Left forelimb (tissue), 1 donor: Measurements from ENCODE around the gene JMJD6.
"Not testable (repeated sequence)": the region's sequence is repeated elsewhere in the genome, so short reads cannot be mapped to it uniquely, and the experiment has no call there.

Experiments
- DNase-seq: peaks from one replicate; pipeline ENCODE4 v3.0.0-alpha.2; 2018; ENCODE audit warnings: low spot score

Gene JMJD6

DNA sequence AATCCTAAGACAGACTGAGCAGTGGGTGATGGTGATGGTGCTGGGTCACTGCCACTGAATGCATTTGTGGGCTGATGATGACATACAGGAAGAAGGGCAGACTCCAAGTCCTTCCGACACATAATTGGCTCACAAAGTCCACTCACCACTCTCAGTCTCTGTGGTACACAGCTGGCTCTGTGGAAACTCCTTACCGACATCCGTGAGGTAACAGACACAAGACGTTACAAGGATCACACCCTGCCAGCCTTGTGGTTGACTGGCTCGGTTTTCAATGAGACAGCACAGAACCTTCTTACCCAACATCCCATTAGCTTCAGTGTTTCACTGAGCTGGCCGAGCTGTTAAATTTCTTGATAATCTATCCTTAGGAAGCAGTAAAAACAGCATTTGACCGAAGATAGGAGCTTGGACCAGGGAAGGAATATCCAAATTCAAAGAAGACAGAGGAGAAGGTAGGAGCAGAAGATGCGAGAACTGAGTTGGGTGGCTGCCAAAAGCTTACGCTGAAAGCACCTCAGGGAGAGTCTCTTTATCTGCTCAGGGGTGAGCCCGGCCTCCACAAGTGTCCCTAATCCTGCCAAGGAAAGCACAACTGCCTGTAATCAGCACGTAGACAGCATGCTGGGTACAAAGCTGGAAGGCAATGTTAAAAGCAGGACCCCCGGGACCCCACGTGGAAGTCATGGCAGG is 10.1 kb downstream of the JMJD6 start:
- no peak for DNase-seq

GRCh38 chr17:76715496-76715830 is 10.9 kb downstream of the JMJD6 start:
- no peak for DNase-seq

DNA sequence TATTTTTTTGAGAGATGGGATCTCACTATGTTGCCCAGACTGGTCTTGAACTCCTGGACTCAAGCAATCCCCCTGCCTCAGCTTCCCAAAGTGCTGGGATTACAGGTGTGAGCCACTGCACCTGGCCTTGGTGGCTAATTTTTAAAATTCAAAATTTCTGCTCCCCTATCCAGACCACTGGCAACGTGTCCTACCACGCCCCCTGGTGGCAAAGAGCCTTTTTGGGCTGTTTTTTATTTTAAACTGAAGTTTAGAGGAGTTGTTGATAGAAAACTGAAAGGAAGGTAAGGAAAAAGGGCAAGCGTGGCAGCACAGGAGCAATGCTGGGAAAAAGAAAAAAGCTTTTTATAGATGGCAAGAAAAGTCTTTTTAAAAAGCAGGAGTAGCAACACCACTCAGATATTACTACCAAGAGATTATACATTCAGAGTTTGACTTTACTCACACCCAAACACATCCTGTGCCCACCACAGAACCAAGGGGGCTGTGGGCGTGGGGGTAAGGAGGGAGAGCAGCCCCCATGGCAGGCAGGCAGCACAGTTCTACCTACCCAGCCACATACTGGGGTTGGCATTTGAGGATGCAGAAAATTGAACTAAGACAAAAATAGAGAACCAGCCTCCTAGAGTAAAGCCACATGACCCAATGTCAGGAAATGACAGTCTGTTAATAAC is 11.4 kb downstream of the JMJD6 start:
- no peak for DNase-seq

DNA sequence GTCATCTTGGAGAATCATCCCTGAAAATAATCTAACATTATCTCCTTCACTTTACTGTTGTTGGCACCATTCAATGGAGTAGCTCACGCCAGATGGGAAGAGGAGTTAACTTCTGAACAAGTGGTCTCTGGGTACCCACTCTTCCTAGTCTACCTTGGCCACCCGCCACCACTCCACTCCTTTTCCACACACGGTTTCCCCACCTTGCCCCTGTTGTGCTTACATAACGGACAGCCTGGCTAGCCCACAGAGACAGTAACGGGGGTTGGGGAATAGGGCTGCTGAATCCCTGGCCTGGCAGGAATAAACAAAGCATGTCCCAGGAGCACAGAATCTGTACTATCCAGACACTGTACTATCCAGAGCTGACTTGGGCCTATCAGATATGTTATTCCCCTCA is 12.1 kb downstream of the JMJD6 start:
- no peak for DNase-seq

GRCh38 chr17:76713765-76714164 is 12.6 kb downstream of the JMJD6 start:
- DNase-seq: no peak

GRCh38 chr17:76712321-76712720 is 14.1 kb downstream of the JMJD6 start:
- DNase-seq: not testable (repeated sequence)

DNA sequence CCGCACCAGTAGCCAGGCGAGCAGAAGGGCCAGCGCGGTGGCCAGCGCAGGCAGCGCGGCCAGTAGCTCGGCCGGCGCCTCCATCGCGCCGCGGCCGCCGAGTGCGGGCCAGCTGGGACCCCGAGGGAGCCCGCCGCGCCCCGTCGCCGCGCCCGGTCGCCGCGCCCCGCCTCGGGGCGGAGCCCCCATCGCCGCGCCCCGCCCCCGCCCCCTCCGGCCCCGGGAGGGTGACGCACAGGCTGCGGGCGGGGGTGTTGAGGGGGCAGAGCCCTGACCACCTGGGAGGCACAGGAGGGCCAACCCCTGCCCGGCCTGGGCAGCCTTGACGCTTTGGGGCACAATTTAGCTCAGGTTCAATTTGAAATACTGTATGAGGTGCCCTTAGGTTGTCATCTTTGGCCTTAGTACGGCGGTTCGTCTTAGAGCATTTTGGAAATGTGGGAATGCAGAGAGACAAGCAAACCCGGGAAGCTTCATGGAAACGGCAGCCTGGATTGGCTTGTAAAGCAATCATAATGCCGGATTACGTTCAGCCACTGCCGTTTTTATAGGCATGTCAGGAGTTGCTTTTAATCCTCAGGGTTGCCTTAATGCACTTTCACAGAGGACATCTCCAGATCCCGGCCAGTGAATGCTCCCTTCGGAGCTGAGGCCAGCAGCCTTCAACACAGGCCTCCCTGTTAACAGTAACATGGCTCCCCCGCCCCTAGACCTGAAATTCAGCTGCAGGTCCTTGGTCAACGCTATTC is 15.4 kb downstream of the JMJD6 start, which contains the start of gene MXRA7:
MXRA7 (minus strand) TSS at position 103 of the 749 bp plus-strand sequence; CDS start at position 84, 19 bp downstream.
- DNase-seq: peak; percentile 88

GRCh38 chr17:76709951-76710862 is 16.2 kb downstream of the JMJD6 start:
- DNase-seq: not testable (repeated sequence)

GRCh38 chr17:76709077-76709950 is 17.1 kb downstream of the JMJD6 start:
- peak; percentile 74 for DNase-seq

GRCh38 chr17:76707985-76708807 is 18.2 kb downstream of the JMJD6 start:
- no peak for DNase-seq

GRCh38 chr17:76706817-76707216 is 19.6 kb downstream of the JMJD6 start:
- DNase-seq: no peak

DNA sequence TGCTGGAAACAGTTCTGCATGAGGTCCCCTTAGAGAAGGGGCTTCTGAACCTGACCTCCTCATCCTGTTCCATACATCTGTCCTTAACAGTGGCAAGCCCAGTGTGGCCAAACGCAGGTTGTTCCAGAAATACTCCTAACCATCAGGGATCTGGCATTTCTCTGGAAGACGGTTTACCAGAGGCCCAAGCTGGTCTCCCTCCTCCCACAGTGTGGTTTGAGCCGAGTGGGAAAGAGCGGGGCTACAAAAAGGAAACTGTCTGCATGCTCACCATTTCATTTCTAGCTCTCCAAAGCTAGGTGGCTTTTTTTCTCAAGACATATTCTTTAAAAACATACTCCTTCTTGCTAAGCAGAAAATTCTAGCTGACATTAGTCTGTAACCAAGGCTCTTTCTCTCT is 21.6 kb downstream of the JMJD6 start:
- no peak for DNase-seq

DNA sequence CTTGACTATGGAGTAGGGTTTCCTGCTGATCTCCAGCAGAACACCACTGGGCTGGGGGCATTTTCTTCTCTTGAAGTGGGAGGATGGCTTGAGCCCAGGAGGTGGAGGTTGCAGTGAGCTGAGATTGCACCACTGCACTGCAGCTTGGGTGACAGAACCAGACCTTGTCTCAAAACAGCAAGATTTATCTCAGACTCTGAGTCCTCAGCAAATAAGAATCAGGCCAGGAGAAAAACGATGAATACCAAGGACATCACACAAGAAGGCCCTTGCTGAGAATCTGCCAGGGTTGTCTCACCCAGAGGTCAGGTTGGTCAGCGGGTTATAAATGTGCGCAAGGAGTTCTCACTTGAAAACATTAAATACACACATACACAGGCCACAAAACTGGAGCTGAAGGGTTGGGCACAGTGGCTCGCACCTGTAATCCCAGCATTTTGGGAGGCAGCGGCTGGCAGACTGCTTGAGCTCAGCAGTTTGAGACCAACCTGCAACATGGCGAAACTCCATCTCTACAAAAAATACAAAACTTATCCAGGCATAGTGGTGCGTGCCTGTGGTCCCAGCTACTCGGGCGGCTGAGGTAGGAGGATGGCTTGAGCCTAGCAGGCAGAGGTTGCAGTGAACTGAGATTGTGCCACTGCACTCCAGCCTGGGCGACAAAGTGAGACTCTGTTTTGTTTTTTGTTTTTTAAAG is 23.3 kb downstream of the JMJD6 start:
- DNase-seq: no peak

DNA sequence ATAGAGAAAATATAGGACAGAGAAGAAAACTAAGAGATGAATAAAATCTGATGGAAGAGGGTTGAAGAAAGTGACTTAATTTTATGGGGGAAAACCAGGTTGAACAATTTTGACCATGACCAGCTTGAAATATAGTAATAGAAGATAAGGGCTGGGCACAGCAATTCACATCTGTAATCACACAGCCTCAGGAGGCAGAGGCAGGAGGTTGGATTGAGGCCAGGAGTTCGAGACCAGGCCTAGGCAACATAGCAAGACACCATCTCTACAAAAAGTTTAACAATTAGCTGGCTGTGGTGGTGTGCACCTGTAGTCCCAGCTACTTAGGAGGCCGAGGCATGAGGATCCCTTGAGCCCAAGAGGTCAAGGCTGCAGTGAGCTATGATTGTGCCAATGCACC is 24.3 kb downstream of the JMJD6 start:
- no peak for DNase-seq

DNA sequence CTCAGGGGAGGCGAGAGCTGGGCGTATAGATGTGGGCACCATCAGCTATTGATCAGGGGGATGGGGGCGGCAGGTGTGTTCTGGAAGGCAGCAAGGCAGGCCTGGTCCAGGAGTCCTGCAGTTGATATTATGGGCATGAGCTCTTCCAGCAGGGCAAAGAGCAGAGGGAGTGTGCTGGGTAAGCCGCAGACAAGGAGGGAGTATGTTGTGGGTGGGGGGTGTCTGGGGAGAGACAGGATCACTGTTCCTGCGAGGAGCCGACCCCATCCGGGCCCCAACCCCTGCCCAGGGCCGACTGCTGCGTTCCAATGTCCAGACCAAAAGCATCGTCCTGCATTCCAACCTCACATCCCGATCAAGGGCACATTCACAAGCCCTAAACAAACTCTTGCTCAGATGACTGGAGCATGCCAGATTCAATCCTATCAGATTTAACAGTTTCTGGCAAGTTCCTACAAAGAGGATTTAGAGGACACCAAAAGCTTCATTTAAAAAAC is 24.9 kb downstream of the JMJD6 start:
- no peak for DNase-seq

DNA sequence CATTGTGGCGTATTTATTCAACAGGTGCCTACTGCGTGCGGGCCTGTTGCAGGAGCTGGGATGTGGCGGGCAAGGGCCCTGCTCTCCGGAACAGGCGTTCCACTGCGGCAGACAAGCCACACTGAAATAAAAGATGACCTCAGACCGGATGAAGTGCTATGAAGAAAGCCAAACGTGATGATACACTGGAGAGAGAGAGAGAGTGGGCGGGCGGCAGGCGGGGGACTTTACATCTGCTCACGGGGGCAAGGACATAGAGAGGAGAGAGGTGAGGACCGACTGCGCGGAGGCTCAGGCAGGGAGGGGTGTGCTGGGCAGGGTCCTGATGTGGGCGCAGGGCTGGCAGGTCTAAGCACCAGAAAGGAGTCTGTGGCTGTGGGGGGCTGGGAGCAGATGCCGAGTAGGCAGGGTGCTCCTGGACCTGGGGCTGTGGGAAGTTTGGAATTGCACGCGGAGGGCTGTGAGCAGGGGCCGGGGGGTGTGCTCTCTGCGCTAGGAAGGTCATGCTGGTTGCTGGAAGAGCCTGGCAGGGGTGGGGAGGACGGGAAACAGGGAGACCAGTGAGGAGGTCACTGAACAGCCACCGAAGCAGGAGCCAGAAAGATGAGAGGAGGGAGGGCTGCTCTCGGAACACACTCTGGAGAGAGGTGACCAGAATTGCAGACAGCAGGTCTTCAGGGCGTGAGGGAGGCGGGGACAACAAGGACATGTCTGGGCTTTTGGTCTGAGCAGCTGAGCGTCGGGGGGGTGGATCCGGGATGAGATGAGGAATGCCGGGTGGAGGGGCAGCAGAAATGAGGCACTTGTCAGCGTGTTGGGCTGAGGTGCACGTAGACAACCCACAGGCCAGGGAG is 25.6 kb downstream of the JMJD6 start:
- no peak for DNase-seq

DNA sequence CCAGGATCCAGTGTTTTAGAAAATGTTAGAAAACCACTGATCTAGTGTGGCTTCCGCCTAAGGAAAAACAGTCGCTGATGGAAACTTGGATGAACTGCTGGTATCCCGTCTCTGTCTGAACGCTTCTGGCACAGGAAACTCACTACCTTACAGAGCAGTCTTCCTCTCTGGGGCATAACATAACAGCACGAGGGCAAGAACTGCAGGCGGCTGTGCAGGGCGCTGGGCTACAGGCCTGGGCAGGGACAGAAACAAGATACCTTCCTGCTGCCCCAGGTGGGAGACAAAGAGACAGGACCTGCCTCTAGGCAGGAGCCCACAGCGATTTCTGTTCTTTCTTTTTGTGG is 26.2 kb downstream of the JMJD6 start:
- DNase-seq: no peak

DNA sequence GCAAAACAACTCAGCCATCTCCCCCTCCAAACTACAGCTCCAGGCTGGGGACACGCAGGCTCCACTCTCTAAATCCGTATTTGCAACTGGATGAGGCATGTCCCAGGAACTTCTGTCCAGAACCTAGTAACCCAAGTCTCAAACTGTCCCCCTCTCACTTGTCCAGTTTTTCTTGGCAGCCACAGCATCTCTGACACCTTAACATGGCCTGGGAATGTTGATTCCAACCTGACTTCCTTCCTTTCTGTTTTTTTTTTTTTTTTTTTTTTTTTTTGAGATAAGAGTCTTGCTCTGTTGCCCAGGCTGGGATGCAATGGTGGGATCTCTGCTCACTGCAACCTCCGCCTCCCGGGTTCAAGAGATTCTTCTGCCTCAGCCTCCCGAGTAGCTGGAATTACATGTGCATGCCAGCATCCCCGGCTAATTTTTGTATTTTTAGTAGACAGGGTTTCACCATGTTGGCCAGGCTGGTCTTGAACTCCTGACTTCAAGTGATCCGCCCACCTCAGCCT is 27.9 kb downstream of the JMJD6 start:
- not testable (repeated sequence) for DNase-seq
